Gastrocnemius medialis (tissue), 4 donors: ENCODE measurements around the gene RSPH1. TPM values are rescaled to one million over a fixed set of nuclear protein-coding genes. Genes with fewer than 3 reads are reported as not detected.

Experiments
- ATAC-seq, 2 donors: fragments of 150-250 bp; one replicate each; pipeline ENCODE4 v1.9.1; 2016
- DNase-seq, 2 donors: peaks; one replicate each; pipeline ENCODE4 v3.0.0-alpha.2; 2019
- H3K27ac ChIP-seq, 4 donors: fragments of 200-600 bp; sonication (generic); 1 replicate in 1 of 4; 2 replicates in 3 of 4; pipeline ENCODE4 v1.5.1; 2016 to 2018; ENCODE audit warnings: mild to moderate bottlenecking in 2 of 4, moderate library complexity in 1 of 4
- H3K27me3 ChIP-seq, 3 donors: fragments of 200-600 bp; sonication (generic) in 2 of 3; 1 replicate in 1 of 3; 2 replicates in 2 of 3; pipeline versions ENCODE4 v1.5.1 to v1.6.0; 2016 to 2019; ENCODE audit warnings: mild to moderate bottlenecking in 1 of 3, moderate library complexity in 1 of 3
- H3K36me3 ChIP-seq, 2 donors: fragments of 200-600 bp; sonication (generic) in 1 of 2; one replicate each; pipeline ENCODE4 v1.5.1; 2017 to 2018
- H3K4me1 ChIP-seq, 2 donors: fragments of 200-600 bp; sonication (generic) in 1 of 2; one replicate each; pipeline ENCODE4 v1.5.1; 2016 to 2017; ENCODE audit warnings: mild to moderate bottlenecking in 2 of 2
- H3K4me3 ChIP-seq, 4 donors: fragments of 200-600 bp; sonication (generic) in 3 of 4; 1 replicate in 1 of 4; 2 replicates in 3 of 4; pipeline ENCODE4 v1.5.1; 2016 to 2019; ENCODE audit warnings: mild to moderate bottlenecking in 2 of 4
- H3K9me3 ChIP-seq, 3 donors: fragments of 200-600 bp; sonication (generic) in 2 of 3; 1 replicate in 1 of 3; 2 replicates in 2 of 3; pipeline ENCODE4 v1.5.1; 2016 to 2019
- POLR2A ChIP-seq, 2 donors: fragments of 450-650 bp; IDR thresholded peaks; one replicate each; pipeline ENCODE4 v1.6.1; 2017; ENCODE audit warnings: antibody characterized with exemption in 2 of 2, mild to moderate bottlenecking in 2 of 2, moderate library complexity in 2 of 2
- in situ Hi-C, 4 donors: fragments of 200-750 bp; cut with MboI; loops; one replicate each; pipeline versions ENCODE4 v1.15.0 to v1.8.0; 2017; ENCODE audit warnings: low sequenced_read_pairs in 4 of 4
- intact Hi-C: fragments of 100-400 bp; cut with DNase I; formaldehyde crosslinking; loops from one replicate; pipeline ENCODE4 v1.15.1; 2023; ENCODE audit warnings: low total_unique reads
- total RNA-seq, 4 donors: library from RNA; depleted of rRNA; stranded (reverse); fragments of >200 nt; gene quantifications; one replicate each; pipeline versions ENCODE4 v1.1.0 to v1.2.3, GENCODE V29; 2016
- TF ChIP-seq, protein P1 (sequence below), 5 experiments: fragments of 450-650 bp in 3 of 5; fragments of 200-600 bp in 2 of 5; sonication (generic) in 2 of 5; IDR thresholded peaks in 4 of 5; conservative IDR thresholded peaks in 1 of 5; 1 replicate in 4 of 5; 2 replicates in 1 of 5; pipeline ENCODE4 v1.5.1; 2016 to 2019; ENCODE audit warnings: antibody characterized with exemption in 5 of 5, mild to moderate bottlenecking in 3 of 5, moderate library complexity in 3 of 5

The RSPH1 gene
- total RNA-seq, 4 donors from 2014 or later = 0.29 TPM; not detected in 3

DNA sequence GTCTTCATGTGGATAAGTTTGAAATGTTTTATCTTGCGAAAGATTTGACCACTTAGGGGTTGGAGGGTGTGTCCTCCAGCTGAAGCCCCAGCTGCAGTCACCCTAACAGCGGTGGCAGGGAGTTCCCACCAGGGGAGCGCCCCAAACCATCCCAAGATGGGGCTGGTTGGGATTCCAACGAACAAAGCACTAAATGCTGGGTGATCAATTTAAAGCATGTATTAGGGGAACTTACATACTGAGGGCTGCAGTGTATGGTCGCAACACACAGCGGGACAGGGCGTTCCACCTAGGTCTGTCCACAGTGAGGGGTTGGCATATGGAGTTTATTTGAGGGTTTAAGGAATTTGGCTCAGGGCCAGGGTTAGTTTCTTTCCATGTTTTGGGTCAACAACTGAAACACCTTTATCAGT lies 43.9 kb upstream of the RSPH1 start:
- no peak for DNase-seq
- in situ Hi-C loops = no loop called here
- intact Hi-C loops = loop anchor here (10.0 kb wide), 1 partner anchor 205 kb away; no protein-coding TSS in a partner anchor
- TF ChIP-seq, protein P1, sequence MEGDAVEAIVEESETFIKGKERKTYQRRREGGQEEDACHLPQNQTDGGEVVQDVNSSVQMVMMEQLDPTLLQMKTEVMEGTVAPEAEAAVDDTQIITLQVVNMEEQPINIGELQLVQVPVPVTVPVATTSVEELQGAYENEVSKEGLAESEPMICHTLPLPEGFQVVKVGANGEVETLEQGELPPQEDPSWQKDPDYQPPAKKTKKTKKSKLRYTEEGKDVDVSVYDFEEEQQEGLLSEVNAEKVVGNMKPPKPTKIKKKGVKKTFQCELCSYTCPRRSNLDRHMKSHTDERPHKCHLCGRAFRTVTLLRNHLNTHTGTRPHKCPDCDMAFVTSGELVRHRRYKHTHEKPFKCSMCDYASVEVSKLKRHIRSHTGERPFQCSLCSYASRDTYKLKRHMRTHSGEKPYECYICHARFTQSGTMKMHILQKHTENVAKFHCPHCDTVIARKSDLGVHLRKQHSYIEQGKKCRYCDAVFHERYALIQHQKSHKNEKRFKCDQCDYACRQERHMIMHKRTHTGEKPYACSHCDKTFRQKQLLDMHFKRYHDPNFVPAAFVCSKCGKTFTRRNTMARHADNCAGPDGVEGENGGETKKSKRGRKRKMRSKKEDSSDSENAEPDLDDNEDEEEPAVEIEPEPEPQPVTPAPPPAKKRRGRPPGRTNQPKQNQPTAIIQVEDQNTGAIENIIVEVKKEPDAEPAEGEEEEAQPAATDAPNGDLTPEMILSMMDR (IDR thresholded peaks at IDR 0.05 in 4 of 5, conservative IDR thresholded peaks at IDR 0.05 in 1 of 5) = no peak
- Histone ChIP-seq H3K9me3 (no peaks in the 10 kb centered on the region), H3K4me3 (no peak overlapping the region), H3K27me3 (no peaks in the 10 kb centered on the region), H3K36me3 (peaks cover 0 to 18% of the 10 kb centered on the region in 2 donors), H3K4me1 (peaks cover 6 to 16% of the 10 kb centered on the region in 2 donors), H3K27ac (no peak overlapping the region)
- ATAC-seq = no peak

DNA sequence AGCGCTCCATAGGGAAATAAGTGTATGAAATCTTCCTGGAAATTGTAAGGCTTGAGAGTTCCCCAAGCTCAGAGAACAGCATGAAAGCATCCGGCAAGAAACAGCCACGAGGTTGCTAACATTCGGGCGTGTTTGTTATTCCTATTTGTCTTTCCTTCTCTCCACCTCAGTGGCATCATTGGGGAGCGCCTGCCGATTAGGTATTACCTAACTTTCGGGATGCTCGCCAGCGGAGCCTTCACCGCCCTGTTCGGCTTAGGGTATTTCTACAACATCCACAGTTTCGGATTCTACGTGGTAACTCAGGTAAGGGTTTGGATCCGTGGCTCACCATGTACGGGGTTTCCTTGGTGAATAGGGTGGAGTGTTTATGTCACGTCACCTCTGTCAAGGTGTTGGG lies 43.3 kb upstream of the RSPH1 start:
- no peak overlapping the region for H3K4me3 ChIP-seq
- TF ChIP-seq, protein P1 (IDR thresholded peaks at IDR 0.05 in 4 of 5, conservative IDR thresholded peaks at IDR 0.05 in 1 of 5) = no peak
- TF ChIP-seq POLR2A (IDR thresholded peaks at IDR 0.05) = no peak
- in situ Hi-C loops (no loop called here), intact Hi-C loops (loop anchor here (10.0 kb wide), 1 partner anchor 205 kb away; no protein-coding TSS in a partner anchor)
- H3K4me1 ChIP-seq = peaks cover 6 to 17% of the 10 kb centered on the region in 2 donors
- no peaks in the 10 kb centered on the region for H3K9me3 ChIP-seq
- no peaks in the 10 kb centered on the region for H3K27me3 ChIP-seq
- H3K36me3 ChIP-seq = peaks cover 0 to 17% of the 10 kb centered on the region in 2 donors
- ATAC-seq = no peak
- DNase-seq = no peak
- no peak overlapping the region for H3K27ac ChIP-seq

DNA sequence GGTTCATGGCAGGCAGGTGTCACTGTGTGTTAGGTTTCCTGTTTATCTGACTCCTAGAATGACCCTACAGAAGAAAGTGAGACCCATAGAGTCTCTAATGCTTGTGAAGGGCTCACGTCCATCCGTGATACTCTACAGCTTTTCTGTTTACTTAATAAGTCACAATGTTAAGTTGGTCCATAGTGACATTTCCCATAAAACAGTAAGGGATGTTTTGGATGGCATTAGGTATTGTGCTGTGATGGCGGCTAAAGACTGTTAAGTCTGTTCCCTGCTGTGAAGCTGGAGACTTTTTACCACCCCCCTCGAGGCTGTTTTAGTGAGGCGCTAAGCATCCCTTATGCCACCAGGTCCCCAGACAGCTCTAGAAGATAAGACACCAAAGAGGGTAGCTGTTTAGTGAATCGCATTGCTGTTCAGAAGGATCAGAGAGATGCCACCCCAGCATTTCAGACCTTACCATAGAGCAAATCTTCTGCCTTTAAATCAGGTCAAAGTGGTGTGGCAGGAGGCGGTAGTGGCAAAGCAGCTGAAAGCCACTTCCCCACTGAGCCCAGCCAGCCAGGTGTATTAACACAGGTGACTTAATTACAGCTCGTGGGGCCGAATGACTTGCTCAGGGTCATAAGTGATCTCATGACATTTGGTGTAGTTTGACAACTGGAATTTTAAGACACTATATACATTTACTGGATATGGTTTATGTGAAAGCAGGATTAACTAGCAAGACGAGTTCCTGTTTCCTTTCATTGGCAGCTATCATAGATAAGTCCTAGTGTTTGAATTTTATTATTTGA lies 42.7 kb upstream of the RSPH1 start:
- intact Hi-C loops = loop anchor here (10.0 kb wide), 1 partner anchor 204 kb away; no protein-coding TSS in a partner anchor
- DNase-seq (no peak), ATAC-seq (no peak)
- H3K27me3 ChIP-seq = no peaks in the 10 kb centered on the region
- TF ChIP-seq, protein P1 (IDR thresholded peaks at IDR 0.05 in 4 of 5, conservative IDR thresholded peaks at IDR 0.05 in 1 of 5) = no peak
- TF ChIP-seq POLR2A (IDR thresholded peaks at IDR 0.05) = no peak
- peaks cover 0 to 10% of the 10 kb centered on the region in 2 donors for H3K36me3 ChIP-seq
- H3K9me3 ChIP-seq = no peaks in the 10 kb centered on the region
- in situ Hi-C loops = no loop called here
- H3K27ac ChIP-seq = no peak overlapping the region
- no peak overlapping the region for H3K4me3 ChIP-seq
- H3K4me1 ChIP-seq = peaks cover 7 to 17% of the 10 kb centered on the region in 2 donors

DNA sequence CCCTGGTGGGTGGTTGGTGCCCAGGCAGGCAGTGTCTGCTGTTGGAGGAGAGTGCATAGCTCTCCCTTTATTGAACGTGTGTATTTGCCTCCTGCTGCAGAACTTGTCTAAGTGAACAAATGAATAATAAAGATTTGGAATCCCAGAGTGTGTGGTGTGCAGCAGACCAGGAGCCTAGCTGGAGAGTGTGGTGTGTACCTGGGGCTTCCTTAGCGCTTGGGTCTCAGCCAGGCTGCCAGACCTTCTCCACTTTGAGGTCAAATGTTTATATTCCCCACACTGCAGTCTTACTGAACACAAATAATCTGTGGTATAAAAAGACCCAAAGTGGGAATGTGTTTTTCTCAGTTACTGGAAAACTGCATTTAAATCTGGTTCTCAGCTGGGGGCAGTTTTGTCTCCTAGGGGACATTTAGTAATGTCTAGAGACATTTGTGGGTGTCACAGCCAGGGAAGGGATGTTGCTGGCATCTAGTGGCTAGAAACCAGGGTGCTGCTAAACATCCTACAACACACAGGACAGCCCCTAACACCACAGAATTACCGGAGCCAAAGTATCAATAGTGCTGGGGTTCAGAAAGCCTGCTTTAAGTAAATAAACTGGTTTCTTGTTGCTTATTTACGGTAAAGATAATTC lies 41.2 kb upstream of the RSPH1 start:
- in situ Hi-C loops = no loop called here
- H3K4me3 ChIP-seq = no peak overlapping the region
- TF ChIP-seq, protein P1 (IDR thresholded peaks at IDR 0.05 in 4 of 5, conservative IDR thresholded peaks at IDR 0.05 in 1 of 5) = peak in 4 of 5 experiments; percentile 32 to 49 (median 36)
- no peak for TF ChIP-seq POLR2A (IDR thresholded peaks at IDR 0.05)
- peak overlapping the region in 1 of 4 donors; percentile 2 for H3K27ac ChIP-seq
- H3K4me1 ChIP-seq = peaks cover 18 to 28% of the 10 kb centered on the region in 2 donors
- intact Hi-C loops = loop anchor here (2.0 to 10.0 kb wide), 2 partner anchors 202 to 228 kb away; no protein-coding TSS in a partner anchor
- H3K36me3 ChIP-seq = no peaks in the 10 kb centered on the region
- no peak for ATAC-seq
- H3K27me3 ChIP-seq = no peaks in the 10 kb centered on the region
- DNase-seq = no peak
- H3K9me3 ChIP-seq = no peaks in the 10 kb centered on the region
